B cell (primary cell): Measurements from ENCODE around the gene KRTAP12-2.

Experiments used
- CTCF ChIP-seq: fragments of 200-600 bp; IDR thresholded peaks from one replicate; pipeline ENCODE4 v1.8.0; 2022; ENCODE audit warnings: antibody characterized with exemption, mild to moderate bottlenecking
- EZH2 ChIP-seq: IDR thresholded peaks from 2 replicates; pipeline ENCODE4 v1.6.1; 2012; ENCODE audit warnings: borderline replicate concordance, low read depth, mild to moderate bottlenecking, moderate library complexity, low read length; ENCODE audit not compliant: insufficient read depth, poor library complexity, severe bottlenecking

DNA sequence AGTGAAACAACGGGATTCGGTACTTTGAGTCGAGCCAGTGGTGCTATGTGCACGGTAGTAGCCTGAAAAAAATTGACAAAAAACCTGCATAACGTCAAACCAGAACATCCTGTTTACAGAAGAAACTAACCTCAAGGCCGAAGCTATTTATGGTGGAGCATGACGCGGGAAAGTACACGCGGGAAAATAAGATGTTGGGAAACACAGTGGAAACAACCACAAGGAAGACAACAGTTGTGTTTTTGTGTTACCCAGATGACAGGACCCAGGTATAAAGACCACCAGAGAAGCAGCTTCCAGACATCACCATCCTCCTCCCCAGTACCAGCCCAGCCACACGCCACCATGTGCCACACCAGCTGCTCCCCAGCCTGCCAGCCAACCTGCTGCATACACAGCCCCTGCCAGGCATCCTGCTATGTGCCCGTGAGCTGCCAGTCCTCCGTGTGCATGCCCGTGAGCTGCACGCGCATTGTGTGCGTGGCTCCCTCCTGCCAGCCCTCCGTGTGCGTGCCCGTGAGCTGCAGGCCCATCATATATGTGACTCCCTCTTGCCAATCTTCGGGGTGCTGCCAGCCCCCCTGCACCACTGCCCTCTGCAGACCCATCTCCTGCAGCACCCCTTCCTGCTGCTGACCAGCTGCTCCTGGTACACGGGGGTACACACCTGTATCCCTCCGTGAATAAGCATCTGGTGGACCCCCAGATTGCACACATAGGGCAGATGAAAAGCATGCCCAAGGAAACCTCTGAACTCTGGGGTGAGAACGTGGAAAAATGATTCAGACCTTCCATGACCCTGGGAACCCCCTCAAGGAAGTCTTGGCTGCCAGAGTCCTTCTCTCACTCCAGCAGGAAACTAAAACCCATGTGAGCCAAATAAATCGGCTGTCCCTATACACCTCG, 8.8 kb downstream of the KRTAP12-2 start, which contains the start of gene KRTAP12-3:
- TF ChIP-seq CTCF (no peak), EZH2 (no peak)
